GM18511 (cell line): ENCODE measurements around the gene CSK.
"Not testable (repeated sequence)": the region's sequence is repeated elsewhere in the genome, so short reads cannot be mapped to it uniquely, and the experiment has no call there.

Experiments used
- ATAC-seq: cut with Tn5 transposase; IDR thresholded peaks from one replicate; pipeline ENCODE4 v1.9.1; 2021; ENCODE audit warnings: mild to moderate bottlenecking, moderate library complexity; ENCODE audit not compliant: unreplicated experiment

Gene CSK

GRCh38 chr15:74781431-74782258 is at the start of gene CSK:
Gene CSK (plus strand): TSS chr15:74782080. CDS start chr15:74798298, 16,218 bp downstream.
- peak; percentile 43 for ATAC-seq

GRCh38 chr15:74732846-74733245 is 49.0 kb upstream of the CSK start:
- no peak for ATAC-seq

GRCh38 chr15:74733269-74733668 is 48.6 kb upstream of the CSK start:
- ATAC-seq, result no peak

GRCh38 chr15:74735305-74735704 is 46.6 kb upstream of the CSK start:
- ATAC-seq, result no peak

- not testable (repeated sequence) for ATAC-seq
Observed at GRCh38 chr15:74738239-74738638, 43.6 kb upstream of the CSK start.

GRCh38 chr15:74742422-74742821 is 39.5 kb upstream of the CSK start:
- no peak for ATAC-seq

GRCh38 chr15:74746389-74746788 is 35.5 kb upstream of the CSK start:
- no peak for ATAC-seq

- no peak for ATAC-seq
Observed at GRCh38 chr15:74748322-74748946, 33.4 kb upstream of the CSK start, which contains the start of gene CYP1A2. Gene CYP1A2 (plus strand): TSS chr15:74748845. CDS start chr15:74749739, 894 bp downstream.

- no peak for ATAC-seq
Observed at GRCh38 chr15:74749832-74750231, 32.0 kb upstream of the CSK start.

- no peak for ATAC-seq
Observed at GRCh38 chr15:74750751-74751150, 31.1 kb upstream of the CSK start.

GRCh38 chr15:74752011-74752410 is 29.9 kb upstream of the CSK start:
- ATAC-seq, result no peak

GRCh38 chr15:74752531-74752930 is 29.3 kb upstream of the CSK start:
- ATAC-seq, result no peak

GRCh38 chr15:74754593-74755215 is 27.2 kb upstream of the CSK start:
- no peak for ATAC-seq

GRCh38 chr15:74758736-74759135 is 23.1 kb upstream of the CSK start:
- ATAC-seq, result no peak

- no peak for ATAC-seq
Observed at GRCh38 chr15:74762791-74763150, 19.1 kb upstream of the CSK start.

- ATAC-seq, result no peak
Observed at GRCh38 chr15:74763416-74763815, 18.5 kb upstream of the CSK start.

- ATAC-seq, result no peak
Observed at GRCh38 chr15:74767167-74768098, 14.4 kb upstream of the CSK start.

GRCh38 chr15:74768099-74768770 is 13.6 kb upstream of the CSK start:
- ATAC-seq, result no peak

- no peak for ATAC-seq
Observed at GRCh38 chr15:74768771-74769342, 13.0 kb upstream of the CSK start.

- no peak for ATAC-seq
Observed at GRCh38 chr15:74769463-74770025, 12.3 kb upstream of the CSK start.
